ENCODE data around the gene KLF16.
"Not testable (repeated sequence)": the region's sequence is repeated elsewhere in the genome, so short reads cannot be mapped to it uniquely, and the experiment has no call there.

GRCh38 chr19:1876496-1877279 is 13.3 kb upstream of the KLF16 start:
- TF ChIP-seq, protein P1, sequence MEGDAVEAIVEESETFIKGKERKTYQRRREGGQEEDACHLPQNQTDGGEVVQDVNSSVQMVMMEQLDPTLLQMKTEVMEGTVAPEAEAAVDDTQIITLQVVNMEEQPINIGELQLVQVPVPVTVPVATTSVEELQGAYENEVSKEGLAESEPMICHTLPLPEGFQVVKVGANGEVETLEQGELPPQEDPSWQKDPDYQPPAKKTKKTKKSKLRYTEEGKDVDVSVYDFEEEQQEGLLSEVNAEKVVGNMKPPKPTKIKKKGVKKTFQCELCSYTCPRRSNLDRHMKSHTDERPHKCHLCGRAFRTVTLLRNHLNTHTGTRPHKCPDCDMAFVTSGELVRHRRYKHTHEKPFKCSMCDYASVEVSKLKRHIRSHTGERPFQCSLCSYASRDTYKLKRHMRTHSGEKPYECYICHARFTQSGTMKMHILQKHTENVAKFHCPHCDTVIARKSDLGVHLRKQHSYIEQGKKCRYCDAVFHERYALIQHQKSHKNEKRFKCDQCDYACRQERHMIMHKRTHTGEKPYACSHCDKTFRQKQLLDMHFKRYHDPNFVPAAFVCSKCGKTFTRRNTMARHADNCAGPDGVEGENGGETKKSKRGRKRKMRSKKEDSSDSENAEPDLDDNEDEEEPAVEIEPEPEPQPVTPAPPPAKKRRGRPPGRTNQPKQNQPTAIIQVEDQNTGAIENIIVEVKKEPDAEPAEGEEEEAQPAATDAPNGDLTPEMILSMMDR (IDR thresholded peaks at IDR 0.05), result not testable (repeated sequence)
- not testable (repeated sequence) for TF ChIP-seq POLR2A (IDR thresholded peaks at IDR 0.05); EP300 (IDR thresholded peaks at IDR 0.05; ENCODE audit: low read depth)
